SU-DHL-6 (cell line): ENCODE measurements around the gene NR4A3.
A peak's percentile ranks its signal among the peaks of the same experiment; 100 is the strongest.

ENCODE experiments used
- H2AFZ ChIP-seq: fragments of 200-600 bp; sonication (generic); 2 replicates; pipeline ENCODE4 v1.6.1; 2014; ENCODE audit warnings: low read depth, mild to moderate bottlenecking, moderate library complexity, mixed read lengths, antibody characterized with exemption, low read length; ENCODE audit not compliant: severe bottlenecking
- H3F3A ChIP-seq: fragments of 200-600 bp; shearing (Covaris generic); 2 replicates; pipeline ENCODE4 v1.6.0; 2016; ENCODE audit warnings: antibody characterized with exemption, mild to moderate bottlenecking; ENCODE audit not compliant: insufficient read depth
- H3K27ac ChIP-seq: fragments of 200-600 bp; sonication (generic); 2 replicates; pipeline ENCODE4 v1.5.1; 2016; ENCODE audit warnings: low read depth, mild to moderate bottlenecking, low read length, moderate library complexity, mixed read lengths
- H3K27me3 ChIP-seq: fragments of 200-600 bp; sonication (generic), shearing (Covaris generic); 2 replicates; pipeline ENCODE4 v1.6.0; 2014; ENCODE audit warnings: mild to moderate bottlenecking, low read length
- H3K36me3 ChIP-seq: fragments of 200-600 bp; sonication (generic); 2 replicates; pipeline ENCODE4 v1.6.1; 2014; ENCODE audit warnings: mild to moderate bottlenecking, low read length, mixed read lengths
- H3K4me2 ChIP-seq: fragments of 300-600, 200-600 bp; shearing (Covaris generic), sonication (generic); 2 replicates; pipeline ENCODE4 v1.6.0; 2014; ENCODE audit warnings: low read length, low read depth, mild to moderate bottlenecking; ENCODE audit not compliant: poor library complexity, severe bottlenecking
- H3K4me3 ChIP-seq: fragments of 200-600 bp; sonication (generic); 2 replicates; pipeline ENCODE4 v1.5.1; 2014; ENCODE audit warnings: antibody characterized with exemption, low read length, mild to moderate bottlenecking, mixed read lengths; ENCODE audit not compliant: insufficient read depth, poor library complexity, severe bottlenecking
- H3K79me2 ChIP-seq: fragments of 200-600 bp; sonication (generic); 2 replicates; pipeline ENCODE4 v1.6.1; 2014; ENCODE audit warnings: mild to moderate bottlenecking, low read length, moderate library complexity; ENCODE audit not compliant: insufficient read depth
- H3K9ac ChIP-seq: fragments of 200-600 bp; sonication (generic); 2 replicates; pipeline ENCODE4 v1.7.0; 2014; ENCODE audit warnings: mild to moderate bottlenecking, low read length
- H3K9me2 ChIP-seq: fragments of 200-600 bp; sonication (generic); replicated peaks from 2 replicates; pipeline ENCODE4 v1.6.1; 2014; ENCODE audit warnings: low read length; ENCODE audit not compliant: insufficient read depth
- H3K9me3 ChIP-seq: fragments of 200-600 bp; sonication (generic); 2 replicates; pipeline ENCODE4 v1.6.1; 2014; ENCODE audit warnings: low read length, mixed read lengths; ENCODE audit not compliant: insufficient read depth
- H4K20me1 ChIP-seq: fragments of 200-600 bp; sonication (generic); 2 replicates; pipeline ENCODE4 v1.6.1; 2014; ENCODE audit warnings: low read depth, mild to moderate bottlenecking, antibody characterized with exemption, low read length, moderate library complexity, mixed read lengths
- EZH2phosphoT487 ChIP-seq: fragments of 200-600 bp; sonication (generic), shearing (Covaris generic); conservative IDR thresholded peaks from 2 replicates; pipeline ENCODE4 v1.6.1; 2018; ENCODE audit warnings: mild to moderate bottlenecking, antibody characterized with exemption, low read length, moderate library complexity, mixed read lengths
- TF ChIP-seq, protein P1 (sequence below): fragments of 200-600 bp; sonication (generic); IDR thresholded peaks from one replicate; pipeline ENCODE4 v1.5.1; 2017; ENCODE audit warnings: antibody characterized with exemption, mild to moderate bottlenecking, low read length, moderate library complexity; ENCODE audit not compliant: insufficient read depth, poor library complexity, severe bottlenecking

Gene NR4A3

GRCh38 chr9:99803694-99804093 lies 18.0 kb upstream of the NR4A3 start:
- H3K9me2 ChIP-seq, result no peaks in the 10 kb centered on the region
- H3K27ac ChIP-seq, result no peak overlapping the region
- no peak overlapping the region for H2AFZ ChIP-seq
- no peaks in the 10 kb centered on the region for H3K9me3 ChIP-seq
- H3K36me3 ChIP-seq, result no peaks in the 10 kb centered on the region
- H4K20me1 ChIP-seq, result no peaks in the 10 kb centered on the region
- no peaks in the 10 kb centered on the region for H3K79me2 ChIP-seq
- no peak overlapping the region for H3K9ac ChIP-seq
- H3K4me2 ChIP-seq, result no peak overlapping the region
- peaks cover 3% of the 10 kb centered on the region; the same call in 1 of the 2 replicates for H3F3A ChIP-seq
- H3K4me3 ChIP-seq, result no peak overlapping the region
- no peaks in the 10 kb centered on the region for H3K27me3 ChIP-seq
- TF ChIP-seq EZH2phosphoT487, result no peak
- TF ChIP-seq, protein P1, sequence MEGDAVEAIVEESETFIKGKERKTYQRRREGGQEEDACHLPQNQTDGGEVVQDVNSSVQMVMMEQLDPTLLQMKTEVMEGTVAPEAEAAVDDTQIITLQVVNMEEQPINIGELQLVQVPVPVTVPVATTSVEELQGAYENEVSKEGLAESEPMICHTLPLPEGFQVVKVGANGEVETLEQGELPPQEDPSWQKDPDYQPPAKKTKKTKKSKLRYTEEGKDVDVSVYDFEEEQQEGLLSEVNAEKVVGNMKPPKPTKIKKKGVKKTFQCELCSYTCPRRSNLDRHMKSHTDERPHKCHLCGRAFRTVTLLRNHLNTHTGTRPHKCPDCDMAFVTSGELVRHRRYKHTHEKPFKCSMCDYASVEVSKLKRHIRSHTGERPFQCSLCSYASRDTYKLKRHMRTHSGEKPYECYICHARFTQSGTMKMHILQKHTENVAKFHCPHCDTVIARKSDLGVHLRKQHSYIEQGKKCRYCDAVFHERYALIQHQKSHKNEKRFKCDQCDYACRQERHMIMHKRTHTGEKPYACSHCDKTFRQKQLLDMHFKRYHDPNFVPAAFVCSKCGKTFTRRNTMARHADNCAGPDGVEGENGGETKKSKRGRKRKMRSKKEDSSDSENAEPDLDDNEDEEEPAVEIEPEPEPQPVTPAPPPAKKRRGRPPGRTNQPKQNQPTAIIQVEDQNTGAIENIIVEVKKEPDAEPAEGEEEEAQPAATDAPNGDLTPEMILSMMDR, result no peak

- H3K4me2 ChIP-seq, result no peak overlapping the region
- no peaks in the 10 kb centered on the region for H3K9me2 ChIP-seq
- no peaks in the 10 kb centered on the region for H3K9me3 ChIP-seq
- H3K4me3 ChIP-seq, result no peak overlapping the region
- no peak overlapping the region for H3K9ac ChIP-seq
- H2AFZ ChIP-seq, result no peak overlapping the region
- no peaks in the 10 kb centered on the region for H3K36me3 ChIP-seq
- H3K27ac ChIP-seq, result no peak overlapping the region
- TF ChIP-seq, protein P1, result peak; percentile 72
- no peak for TF ChIP-seq EZH2phosphoT487
- H4K20me1 ChIP-seq, result no peaks in the 10 kb centered on the region
- no peaks in the 10 kb centered on the region for H3K79me2 ChIP-seq
- H3F3A ChIP-seq, result peaks cover 3% of the 10 kb centered on the region; the same call in 1 of the 2 replicates
- H3K27me3 ChIP-seq, result no peaks in the 10 kb centered on the region
These were observed 14.3 kb upstream of the NR4A3 start for GRCh38 chr9:99807276-99807852.

DNA sequence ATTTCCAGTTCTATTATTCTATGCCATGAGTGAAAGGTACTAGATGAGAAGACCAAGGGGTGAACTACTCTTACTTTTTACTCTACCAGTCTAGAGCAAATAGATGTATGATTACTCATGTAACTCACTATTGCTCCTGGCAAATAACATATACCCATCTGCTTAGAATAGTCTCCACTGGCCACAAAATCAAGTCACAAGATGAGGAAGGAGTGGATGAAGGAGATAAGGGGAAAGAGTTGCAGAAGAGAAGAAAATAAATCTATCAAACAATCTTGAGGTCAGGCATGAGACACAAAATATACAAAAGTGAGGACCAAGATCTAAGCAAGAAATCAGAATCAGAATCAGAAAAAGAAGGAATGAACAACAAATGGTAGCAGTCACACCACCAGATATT lies 13.7 kb upstream of the NR4A3 start:
- Histone ChIP-seq H3K27ac (no peak overlapping the region), H3K9ac (no peak overlapping the region), H3K36me3 (no peaks in the 10 kb centered on the region), H3K9me2 (no peaks in the 10 kb centered on the region), H3F3A (peaks cover 3% of the 10 kb centered on the region; the same call in 1 of the 2 replicates), H2AFZ (no peak overlapping the region), H3K4me3 (no peak overlapping the region), H3K4me2 (no peak overlapping the region), H3K27me3 (no peaks in the 10 kb centered on the region), H4K20me1 (no peaks in the 10 kb centered on the region), H3K9me3 (no peaks in the 10 kb centered on the region), H3K79me2 (no peaks in the 10 kb centered on the region)
- TF ChIP-seq, protein P1, result no peak
- no peak for TF ChIP-seq EZH2phosphoT487
